ENCODE measurements around the gene RGS9.

RGS9 gene

GRCh38 chr17:65222214-65222738 is 85.1 kb downstream of the RGS9 start:
- no peak for DNase-seq

- no peak for DNase-seq
Measured at GRCh38 chr17:65225061-65225460, 87.9 kb downstream of the RGS9 start.

GRCh38 chr17:65226227-65226626 is 89.1 kb downstream of the RGS9 start:
- no peak for DNase-seq

- DNase-seq: no peak
Measured at GRCh38 chr17:65227637-65228036, 90.5 kb downstream of the RGS9 start.

GRCh38 chr17:65228287-65228686 is 91.1 kb downstream of the RGS9 start:
- no peak for DNase-seq

GRCh38 chr17:65228734-65229620 is 91.8 kb downstream of the RGS9 start:
- no peak for DNase-seq

GRCh38 chr17:65229621-65229995 is 92.4 kb downstream of the RGS9 start:
- no peak for DNase-seq

- DNase-seq: no peak
Measured at GRCh38 chr17:65230040-65230439, 92.9 kb downstream of the RGS9 start.

GRCh38 chr17:65231086-65231485 is 93.9 kb downstream of the RGS9 start:
- DNase-seq: no peak

GRCh38 chr17:65231662-65232335 is 94.6 kb downstream of the RGS9 start:
- DNase-seq: peak; percentile 16

GRCh38 chr17:65235284-65235683 is 98.1 kb downstream of the RGS9 start:
- no peak for DNase-seq

GRCh38 chr17:65236321-65236720 is 99.2 kb downstream of the RGS9 start:
- no peak for DNase-seq

- DNase-seq: no peak
Measured at GRCh38 chr17:65243838-65244625, 106.9 kb downstream of the RGS9 start.

- no peak for DNase-seq
Measured at GRCh38 chr17:65246252-65246651, 109.1 kb downstream of the RGS9 start.

GRCh38 chr17:65249774-65250173 is 112.6 kb downstream of the RGS9 start:
- DNase-seq: no peak

GRCh38 chr17:65254166-65254565 is 117.0 kb downstream of the RGS9 start:
- DNase-seq: no peak

GRCh38 chr17:65259281-65259680 is 122.1 kb downstream of the RGS9 start:
- DNase-seq: no peak

- no peak for DNase-seq
Measured at GRCh38 chr17:65259696-65260485, 122.7 kb downstream of the RGS9 start.

GRCh38 chr17:65260626-65261025 is 123.5 kb downstream of the RGS9 start:
- no peak for DNase-seq

- DNase-seq: no peak
Measured at GRCh38 chr17:65261152-65261551, 124.0 kb downstream of the RGS9 start.

- DNase-seq: no peak
Measured at GRCh38 chr17:65261682-65262636, 124.8 kb downstream of the RGS9 start.

All from SHP77 treated with DMSO at 0.1 percent for 48 hours (cell line).